Activated CD4-positive, alpha-beta T cell treated with anti-CD3 and anti-CD28 coated beads for 24 hours (primary cell): ENCODE data around the gene GDI1.

Experiments
- DNase-seq, 2 donors: peaks; one replicate each; pipeline ENCODE4 v3.0.0-alpha.2; 2020; ENCODE audit warnings: low read depth in 2 of 2

The GDI1 gene

DNA sequence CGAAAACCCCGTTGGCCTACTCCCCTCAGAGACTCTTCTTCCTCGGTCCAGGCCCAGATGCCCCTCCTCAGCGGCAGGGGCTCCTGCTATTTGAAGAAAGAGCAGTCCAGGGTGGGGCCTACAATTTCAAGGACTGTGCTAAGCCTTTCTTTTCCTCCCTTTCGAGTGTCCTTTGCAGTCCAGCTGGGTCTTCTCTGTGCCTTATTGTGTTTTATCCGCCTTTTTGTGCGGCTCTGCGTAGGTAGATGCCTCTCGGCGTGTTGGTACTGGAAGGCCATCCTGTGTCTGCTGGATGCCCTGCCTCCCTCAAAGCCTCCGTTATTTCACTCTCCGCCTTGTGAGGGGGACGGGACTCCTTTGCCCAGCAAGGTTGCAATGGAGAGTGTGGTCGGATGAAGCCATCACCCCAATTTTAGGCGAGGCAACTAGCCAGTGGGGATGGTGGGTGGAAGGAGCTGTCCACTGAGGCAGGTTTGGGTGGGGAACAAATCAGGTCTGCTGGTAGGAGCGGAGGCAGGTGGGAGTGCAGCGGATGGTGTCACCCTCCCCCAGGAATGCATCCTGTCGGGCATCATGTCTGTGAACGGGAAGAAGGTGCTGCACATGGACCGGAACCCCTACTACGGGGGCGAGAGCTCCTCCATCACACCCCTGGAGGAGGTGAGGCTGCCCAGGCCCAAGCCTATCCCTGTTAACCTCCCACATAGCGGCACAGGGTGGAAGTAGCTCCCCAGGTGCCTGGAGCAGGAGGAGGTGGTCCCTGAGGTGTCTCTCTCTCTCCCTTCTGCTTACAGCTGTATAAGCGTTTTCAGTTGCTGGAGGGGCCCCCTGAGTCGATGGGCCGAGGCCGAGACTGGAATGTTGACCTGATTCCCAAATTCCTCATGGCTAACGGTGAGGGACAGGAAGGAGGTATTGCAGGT lies 1.3 kb downstream of the GDI1 start:
- DNase-seq, result no peak

DNA sequence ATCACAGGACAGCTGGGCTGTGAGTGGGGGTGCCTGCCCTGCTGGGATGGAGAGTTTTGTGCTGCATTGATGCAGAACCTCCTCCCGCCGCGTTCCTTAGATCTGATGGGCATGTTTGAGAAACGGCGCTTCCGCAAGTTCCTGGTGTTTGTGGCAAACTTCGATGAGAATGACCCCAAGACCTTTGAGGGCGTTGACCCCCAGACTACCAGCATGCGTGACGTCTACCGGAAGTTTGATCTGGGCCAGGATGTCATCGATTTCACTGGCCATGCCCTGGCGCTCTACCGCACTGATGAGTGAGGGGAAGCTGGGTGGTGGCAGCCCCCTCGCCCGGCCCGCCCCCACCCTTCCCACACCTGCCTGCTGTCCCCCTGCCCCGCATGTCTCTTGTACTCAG lies 2.9 kb downstream of the GDI1 start:
- DNase-seq, result no peak

DNA sequence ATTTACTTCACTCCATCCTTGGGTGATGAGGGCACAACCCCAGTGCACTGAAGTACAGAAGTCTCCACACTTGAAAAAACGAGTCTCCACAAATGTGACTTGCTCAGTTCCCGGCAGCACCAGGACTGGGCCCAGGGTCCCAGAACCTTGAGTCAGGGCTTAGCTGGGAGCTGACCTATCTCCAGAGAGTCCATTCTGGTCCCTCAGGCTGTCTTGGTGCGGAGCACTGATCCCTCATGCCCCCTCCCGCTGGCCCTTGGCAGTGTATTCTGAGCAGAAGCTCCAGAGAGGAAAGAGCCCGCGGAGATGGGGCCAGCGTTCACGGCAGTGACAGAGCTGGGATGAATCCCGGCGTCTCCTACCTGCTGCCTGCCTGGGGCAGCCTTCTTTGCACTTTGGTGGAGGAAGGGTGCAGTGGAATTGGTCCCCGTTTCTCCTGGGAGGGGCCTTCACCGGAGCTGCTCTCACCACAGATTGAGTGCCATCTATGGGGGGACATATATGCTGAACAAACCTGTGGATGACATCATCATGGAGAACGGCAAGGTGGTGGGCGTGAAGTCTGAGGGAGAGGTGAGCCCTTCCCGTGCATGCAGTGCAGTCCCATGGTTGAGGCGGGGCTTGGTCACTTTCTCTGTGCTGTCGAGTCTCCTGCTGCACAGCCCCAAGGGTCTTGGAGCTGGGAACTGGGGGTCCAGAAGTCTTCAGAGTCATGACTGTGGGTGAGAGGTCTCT lies 3.8 kb downstream of the GDI1 start:
- DNase-seq, result no peak

DNA sequence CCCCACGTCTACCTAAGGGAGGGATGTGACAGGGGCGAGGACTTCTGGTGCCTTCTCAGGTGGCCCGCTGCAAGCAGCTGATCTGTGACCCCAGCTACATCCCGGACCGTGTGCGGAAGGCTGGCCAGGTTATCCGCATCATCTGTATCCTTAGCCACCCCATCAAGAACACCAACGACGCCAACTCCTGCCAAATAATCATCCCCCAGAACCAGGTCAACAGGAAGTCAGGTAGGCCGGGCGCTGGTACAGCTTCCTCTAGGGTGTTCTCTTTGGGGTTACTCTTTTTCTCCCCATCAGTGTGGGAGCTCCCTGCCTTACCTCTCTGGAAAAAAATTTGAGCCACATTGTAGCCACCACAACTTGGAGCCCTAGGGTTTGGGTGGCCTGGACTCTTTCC lies 4.6 kb downstream of the GDI1 start:
- DNase-seq, result no peak

DNA sequence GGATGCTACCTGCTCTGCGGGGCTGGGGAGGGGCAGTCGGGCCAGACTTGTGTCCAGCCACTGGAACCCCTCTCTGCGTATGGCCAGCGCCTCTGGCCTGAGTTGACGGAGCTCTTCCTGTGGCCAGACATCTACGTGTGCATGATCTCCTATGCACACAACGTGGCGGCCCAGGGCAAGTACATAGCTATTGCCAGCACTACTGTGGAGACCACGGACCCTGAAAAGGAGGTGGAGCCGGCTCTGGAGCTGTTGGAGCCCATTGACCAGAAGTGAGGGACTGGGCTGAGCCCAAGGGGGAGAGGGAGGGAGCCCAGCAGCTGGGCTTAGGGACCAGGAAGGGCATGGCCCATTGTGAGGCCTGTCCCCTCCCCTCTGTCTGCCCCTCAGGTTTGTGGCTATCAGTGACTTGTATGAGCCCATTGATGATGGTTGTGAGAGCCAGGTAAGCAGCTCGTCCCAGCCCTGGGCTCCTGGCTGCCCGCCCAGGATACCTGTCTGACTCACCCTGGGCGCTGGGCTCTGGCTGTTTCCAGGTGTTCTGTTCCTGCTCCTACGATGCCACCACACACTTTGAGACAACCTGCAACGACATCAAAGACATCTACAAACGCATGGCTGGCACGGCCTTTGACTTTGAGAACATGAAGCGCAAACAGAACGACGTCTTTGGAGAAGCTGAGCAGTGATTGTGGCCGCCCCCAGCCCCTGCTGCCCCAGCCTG lies 5.2 kb downstream of the GDI1 start:
- DNase-seq, result no peak

DNA sequence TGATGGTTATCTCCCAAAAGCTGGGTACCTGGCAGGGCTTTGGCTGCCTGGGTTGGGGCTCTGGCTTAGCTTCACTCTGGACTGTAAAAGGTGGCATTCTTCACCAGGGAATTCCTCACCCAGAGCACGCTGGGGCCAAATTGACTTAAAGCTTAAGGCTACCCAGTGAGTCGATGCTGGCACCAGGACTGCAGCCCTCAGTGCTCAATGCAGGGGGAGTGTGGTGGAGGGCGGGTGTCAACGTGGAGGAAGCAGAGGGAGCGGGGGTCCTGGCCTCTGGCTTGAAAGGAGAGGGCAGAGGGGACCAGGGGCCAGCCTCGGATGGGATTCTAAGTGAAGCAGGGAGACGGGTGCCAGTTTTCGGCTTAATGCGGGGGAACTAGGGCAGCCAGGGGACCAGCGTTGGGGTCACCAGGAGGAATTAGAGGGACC lies 6.5 kb downstream of the GDI1 start:
- DNase-seq, result no peak

DNA sequence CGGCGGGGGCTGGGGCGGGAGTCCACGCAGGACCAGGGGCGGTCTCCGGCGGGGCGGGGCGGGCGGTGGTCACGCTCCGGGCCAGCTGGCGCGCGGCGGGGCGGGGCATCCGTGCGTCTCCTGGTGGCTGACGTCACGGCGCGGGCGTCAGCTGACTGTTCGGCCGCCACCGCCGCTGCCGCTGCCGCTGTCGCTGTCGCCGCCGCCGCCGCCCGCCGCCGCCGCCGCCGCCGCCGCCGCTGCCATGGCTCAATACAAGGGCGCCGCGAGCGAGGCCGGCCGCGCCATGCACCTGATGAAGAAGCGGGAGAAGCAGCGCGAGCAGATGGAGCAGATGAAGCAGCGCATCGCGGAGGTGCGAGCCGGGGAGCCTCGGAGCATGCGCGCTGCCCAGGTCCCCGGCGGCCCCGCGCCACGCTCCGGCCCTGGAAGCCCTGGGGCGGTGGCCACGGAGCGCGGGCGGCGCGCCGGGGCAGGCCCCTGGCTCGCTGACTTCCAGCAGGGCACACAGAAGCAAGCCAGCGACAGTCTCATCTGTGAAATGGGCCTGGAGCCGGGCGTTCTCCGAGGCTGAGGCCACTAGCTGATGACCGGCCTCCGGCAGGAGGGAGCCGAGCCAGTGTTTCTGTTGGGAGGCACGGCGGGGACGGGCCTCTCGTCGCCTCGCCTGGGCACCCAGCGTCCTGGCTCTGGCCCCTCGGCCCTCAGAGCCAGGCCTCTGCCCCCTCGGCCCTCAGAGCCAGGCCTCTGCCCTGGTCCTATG lies 7.2 kb downstream of the GDI1 start, which contains the start of gene FAM50A:
TSS of gene FAM50A (plus strand) at position 150 of the 763 bp plus-strand sequence. CDS start at position 245, 95 bp downstream.
- peak; percentile 52 to 60 for DNase-seq

DNA sequence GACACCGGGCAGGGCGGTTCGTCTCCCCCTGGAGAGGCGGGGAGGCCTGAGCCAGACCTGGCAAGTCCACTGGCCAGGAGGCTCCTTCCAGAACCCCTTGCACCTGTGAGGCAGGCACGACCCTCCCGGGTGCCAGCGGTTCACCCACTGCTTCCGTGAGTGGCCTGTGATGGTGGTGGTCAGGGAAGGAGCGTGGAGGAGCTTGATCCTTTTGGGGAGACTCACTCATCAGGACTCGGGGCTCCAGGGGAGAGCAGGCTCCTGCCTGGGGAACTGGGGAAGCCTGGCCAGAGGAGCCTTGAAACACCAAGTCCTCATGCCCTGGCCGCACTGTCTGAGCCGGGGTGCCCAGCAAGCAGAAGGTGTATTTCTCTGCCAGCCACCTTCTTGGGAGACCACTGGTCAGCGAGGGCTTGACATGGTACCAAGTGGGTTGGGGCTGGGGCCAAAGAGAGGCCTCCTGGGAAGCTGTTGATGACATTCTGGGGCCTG lies 7.8 kb downstream of the GDI1 start:
- no peak for DNase-seq

DNA sequence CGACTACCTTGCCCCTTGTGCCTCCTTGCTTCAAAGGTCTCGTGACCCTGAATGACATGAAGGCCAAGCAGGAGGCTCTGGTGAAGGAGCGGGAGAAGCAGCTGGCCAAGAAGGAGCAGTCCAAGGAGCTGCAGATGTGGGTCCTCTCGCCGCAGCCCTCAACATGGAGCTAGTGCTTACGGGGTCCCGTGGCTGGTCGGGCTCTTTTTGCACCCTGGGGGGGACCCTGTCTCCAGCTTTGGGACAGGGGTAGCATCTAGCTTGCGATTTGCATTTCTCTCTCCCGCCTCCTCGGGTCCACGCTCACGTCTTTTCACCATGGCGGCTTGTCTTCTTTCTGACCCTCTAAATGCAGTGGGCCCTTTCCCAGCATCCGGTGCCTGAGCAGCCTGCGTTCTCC lies 8.8 kb downstream of the GDI1 start:
- DNase-seq, result no peak

DNA sequence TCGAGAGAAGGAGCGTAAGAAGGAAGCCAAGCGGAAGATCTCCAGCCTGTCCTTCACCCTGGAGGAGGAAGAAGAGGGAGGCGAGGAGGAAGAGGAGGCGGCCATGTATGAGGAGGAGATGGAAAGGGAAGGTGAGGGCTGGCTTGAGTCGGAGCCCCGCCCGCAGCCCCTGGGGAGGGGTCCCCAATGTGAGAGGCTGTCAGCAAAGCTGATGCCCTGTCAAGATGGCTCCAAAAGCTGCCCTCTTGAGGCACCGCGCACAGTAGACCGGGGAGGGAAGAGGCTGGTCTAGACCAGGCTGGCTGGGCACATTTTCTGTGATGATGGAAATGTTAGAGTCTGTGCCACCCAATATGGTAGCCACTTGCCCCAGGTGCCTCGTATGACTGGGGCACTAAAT lies 9.5 kb downstream of the GDI1 start:
- no peak for DNase-seq

DNA sequence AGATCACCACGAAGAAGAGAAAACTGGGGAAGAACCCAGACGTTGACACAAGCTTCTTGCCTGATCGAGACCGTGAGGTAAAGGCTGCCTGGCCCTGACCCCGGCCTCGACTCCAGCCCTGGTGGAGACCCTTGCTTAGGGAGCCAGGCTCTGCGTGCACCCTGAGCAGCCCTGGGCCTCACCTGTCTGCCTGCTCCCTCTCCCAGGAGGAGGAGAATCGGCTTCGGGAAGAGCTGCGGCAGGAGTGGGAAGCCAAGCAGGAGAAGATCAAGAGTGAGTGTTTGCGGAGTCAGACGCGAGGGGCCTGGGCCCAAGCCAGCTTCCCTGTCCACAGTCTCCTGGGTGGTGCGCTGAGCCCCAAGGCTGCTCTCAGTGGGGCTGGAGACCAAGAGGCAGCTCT lies 11.5 kb downstream of the GDI1 start:
- no peak for DNase-seq

DNA sequence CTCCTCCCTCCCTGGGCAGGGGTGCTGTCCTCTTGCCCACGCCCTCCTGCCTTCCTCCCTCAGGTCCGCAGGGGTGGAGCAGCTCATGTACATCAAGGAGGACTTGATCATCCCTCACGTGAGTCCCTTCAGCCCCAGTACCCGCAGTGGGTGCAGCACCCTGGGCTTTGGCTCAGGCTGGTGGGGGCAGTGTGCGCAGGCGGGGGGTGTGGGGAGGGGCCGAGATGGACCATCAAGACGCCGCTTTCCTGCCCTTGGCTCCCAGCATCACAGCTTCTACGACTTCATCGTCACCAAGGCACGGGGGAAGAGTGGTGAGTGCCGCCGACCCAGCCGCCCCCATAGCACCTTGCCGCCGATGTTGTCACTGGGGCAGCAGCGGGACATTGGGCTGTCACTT lies 12.7 kb downstream of the GDI1 start:
- DNase-seq, result no peak

DNA sequence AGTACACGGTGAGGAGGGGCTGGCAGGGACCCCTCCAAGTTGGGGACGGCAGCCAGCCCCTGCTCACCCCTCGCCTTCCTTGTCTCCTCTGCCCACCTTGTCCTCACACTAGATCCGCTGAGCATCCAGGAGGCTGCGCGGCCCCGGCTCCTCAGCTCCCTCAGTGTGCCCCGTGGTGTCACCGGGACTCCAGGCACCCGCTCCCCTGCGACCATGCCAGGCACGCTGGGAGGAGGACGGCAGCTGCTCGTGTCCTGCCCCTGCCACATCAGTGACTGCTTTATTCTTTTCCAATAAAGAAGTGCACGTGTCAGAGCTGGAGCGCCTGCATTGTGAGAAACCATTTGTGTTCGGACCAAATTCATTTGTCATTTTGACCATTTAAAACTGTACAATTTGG lies 13.4 kb downstream of the GDI1 start:
- no peak for DNase-seq

DNA sequence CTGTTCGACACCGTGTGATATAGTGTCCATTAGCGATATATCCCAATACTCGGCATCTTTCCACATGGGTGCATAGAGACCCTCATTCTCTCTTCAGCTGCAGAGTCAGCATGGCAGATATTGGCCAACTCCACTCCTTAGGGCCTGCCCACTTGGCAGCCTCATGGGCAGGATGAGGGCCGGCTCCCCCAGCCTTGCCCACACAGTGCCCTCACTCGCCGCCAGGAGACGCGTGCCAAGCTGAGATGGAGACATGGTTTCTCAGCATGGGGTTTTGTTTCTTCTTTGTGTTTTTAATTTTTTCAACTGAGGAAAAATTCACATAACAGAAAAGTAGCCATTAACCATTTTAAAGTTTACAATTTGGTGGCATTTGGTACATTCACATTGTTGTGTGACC lies 15.9 kb downstream of the GDI1 start:
- DNase-seq, result no peak

DNA sequence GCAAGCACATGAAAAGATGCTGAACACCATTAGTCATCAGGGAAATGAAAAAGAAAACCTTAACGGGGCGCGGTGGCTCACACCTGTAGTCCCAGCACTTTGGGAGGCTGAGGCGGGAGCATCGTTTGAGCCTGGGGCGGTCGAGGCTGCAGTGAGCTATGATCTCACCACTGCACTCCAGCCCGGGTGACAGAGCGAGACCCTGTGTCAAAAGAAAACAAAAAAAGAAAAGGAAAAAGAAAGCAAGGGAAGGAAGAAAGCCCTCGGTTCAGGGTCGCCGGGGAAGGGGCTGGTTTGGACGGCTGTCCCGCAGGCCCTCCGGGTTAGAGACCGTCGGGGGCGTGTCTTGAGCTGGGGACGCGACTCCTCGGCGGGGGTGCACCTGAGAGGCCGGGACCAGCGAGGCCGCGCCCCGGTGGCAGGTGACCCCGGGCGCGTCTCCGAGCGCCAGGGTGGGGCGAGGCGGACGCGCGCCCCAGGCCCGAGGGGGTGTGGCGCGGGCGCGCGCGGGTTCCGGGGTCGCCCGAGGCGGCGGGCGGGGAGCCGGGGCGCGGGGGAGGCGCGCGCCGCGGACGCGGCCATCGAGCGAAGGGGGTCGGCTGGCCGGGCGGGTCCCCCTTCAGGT lies 20.6 kb downstream of the GDI1 start:
- no peak for DNase-seq

DNA sequence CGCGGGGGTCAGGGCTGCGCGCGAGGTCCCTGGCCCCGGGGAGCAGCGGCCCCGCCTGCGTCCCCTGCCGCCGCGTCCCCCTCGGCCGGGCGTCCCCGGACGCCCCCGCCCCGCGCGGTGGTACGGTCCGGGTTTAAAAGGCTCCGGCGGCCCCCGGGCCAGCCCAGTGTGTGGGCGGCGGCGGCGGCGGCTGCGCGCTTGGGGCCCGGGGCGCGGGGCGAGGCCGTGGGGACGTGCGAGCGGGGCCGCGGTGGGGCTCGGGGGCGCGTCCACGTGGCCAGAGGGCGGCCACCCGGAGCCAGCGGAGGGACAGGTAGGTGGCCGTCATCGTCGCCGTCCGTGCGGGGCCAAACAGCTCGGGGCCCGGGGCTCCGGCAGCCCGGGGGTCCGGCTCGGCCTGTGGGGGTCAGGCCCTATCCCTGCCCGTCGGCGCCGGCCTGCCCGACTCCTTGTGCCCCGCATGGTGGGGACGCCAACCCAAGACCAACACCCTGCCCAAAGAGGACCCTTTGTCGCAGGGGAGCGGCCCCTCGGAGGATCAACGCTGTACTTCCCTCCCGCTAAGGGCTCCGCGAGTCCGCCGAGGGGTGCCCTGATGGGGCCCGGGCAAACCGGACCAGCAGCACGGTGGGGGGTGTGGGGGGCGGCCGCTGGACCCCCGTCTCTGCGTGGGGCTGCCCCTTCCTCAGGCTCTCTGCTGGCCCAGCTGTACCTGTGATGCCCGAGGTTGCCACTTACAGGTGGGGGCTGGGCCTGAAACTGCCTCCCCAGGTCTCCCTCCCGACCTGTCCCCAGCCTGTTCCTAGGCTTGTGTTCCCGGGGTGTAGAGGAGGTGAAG lies 21.4 kb downstream of the GDI1 start, which contains the start of gene PLXNA3:
TSS of gene PLXNA3 (plus strand) at position 166 of the 838 bp plus-strand sequence. CDS start 1,903 bp downstream, outside the sequence.
- DNase-seq, result peak; percentile 35 to 46

DNA sequence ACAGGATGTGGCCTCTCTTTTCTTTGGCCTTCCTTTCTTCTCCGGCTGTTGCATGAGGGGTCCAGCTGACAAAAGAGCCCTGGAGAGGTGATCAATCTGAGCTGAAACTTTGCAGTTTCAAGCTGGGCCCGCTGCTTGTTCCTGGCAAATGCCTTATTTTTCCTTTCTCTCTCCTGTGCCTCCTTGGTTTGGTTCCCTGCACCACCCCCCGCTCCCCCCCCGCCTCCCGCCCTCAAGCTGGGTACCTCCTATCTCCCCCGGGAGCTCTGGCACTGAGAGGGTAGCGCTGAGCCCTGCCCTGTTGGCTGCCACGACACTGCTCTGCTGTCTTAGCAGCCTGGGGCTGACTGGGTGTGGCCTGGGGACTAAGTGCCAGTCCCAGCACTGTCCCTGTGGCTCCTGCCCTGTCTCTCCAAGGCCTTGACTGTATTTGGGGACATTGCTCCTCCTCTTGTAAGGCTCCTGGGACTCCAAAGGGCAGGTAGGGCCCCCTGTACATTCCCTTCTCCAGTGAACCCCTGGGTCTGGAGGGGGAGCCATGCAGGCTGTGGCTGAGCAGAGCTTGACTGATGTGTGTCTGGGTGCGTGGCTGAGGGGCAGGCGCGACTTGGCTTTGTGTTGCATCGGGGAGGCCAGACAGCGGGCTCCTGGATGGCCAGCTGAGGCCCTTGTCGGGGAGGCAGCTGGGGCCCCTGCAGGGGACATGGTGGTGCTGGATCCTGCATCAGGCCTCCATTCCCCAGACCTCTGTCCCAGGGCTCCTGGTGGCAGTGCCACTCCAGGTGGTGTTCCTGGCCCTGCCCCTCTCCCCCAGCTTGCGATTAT lies 22.2 kb downstream of the GDI1 start:
- no peak for DNase-seq

DNA sequence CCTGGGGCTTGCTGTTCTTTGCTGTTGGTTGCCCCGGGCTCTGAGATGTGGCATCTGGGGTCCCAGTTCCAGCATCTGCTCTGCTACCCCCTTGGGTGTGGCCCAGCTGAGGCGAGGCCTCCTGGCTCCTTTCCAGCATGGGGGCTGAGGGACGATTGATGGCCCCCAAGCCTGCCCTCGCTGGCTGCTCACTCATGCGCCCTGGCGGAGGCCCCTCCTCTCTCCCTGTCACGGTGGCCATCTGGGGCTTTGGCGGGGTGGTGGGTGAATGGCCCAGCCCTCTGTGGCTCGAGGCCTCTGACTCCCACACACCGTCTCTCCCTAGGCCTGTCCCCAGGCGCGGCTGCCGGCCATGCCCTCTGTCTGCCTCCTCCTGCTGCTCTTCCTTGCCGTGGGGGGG lies 22.9 kb downstream of the GDI1 start:
- no peak for DNase-seq

DNA sequence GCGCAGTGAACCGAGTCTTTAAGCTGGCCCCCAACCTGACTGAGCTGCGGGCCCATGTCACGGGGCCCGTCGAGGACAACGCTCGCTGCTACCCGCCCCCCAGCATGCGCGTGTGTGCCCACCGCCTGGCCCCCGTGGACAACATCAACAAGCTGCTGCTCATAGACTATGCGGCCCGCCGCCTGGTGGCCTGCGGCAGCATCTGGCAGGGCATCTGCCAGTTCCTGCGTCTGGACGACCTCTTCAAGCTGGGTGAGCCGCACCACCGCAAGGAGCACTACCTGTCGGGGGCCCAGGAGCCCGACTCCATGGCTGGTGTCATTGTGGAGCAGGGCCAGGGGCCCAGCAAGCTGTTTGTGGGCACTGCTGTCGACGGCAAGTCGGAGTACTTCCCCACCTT lies 23.4 kb downstream of the GDI1 start:
- no peak for DNase-seq
